Testis (tissue), 3 donors: Measurements from ENCODE around the gene RAX2. TPM values are rescaled to one million over a fixed set of nuclear protein-coding genes. Genes with fewer than 3 reads are reported as not detected.

ENCODE experiments used
- DNase-seq: peaks from one replicate; pipeline ENCODE4 v3.0.0-alpha.2; 2019
- H3K27ac ChIP-seq, 2 donors: fragments of 200-600 bp; sonication (generic); one replicate each; pipeline ENCODE4 v1.5.1; 2019
- H3K27me3 ChIP-seq: fragments of 200-600 bp; sonication (generic); one replicate; pipeline ENCODE4 v1.5.1; 2019
- H3K36me3 ChIP-seq: fragments of 200-600 bp; sonication (generic); one replicate; pipeline ENCODE4 v1.5.1; 2017; ENCODE audit warnings: low read depth; ENCODE audit errors: missing control alignments
- H3K4me1 ChIP-seq: fragments of 200-600 bp; sonication (generic); one replicate; pipeline ENCODE4 v1.5.1; 2019
- H3K4me3 ChIP-seq, 2 donors: fragments of 200-600 bp; sonication (generic); one replicate each; pipeline ENCODE4 v1.5.1; 2017 to 2019
- H3K9me3 ChIP-seq: fragments of 200-600 bp; sonication (generic); one replicate; pipeline ENCODE4 v1.5.1; 2017
- CTCF ChIP-seq, 3 experiments: fragments of 450-650 bp in 2 of 3; fragments of 200-600 bp in 1 of 3; sonication (generic) in 1 of 3; IDR thresholded peaks; one replicate each; pipeline ENCODE4 v1.5.1; 2016 to 2019; ENCODE audit warnings: antibody characterized with exemption in 3 of 3, mild to moderate bottlenecking in 2 of 3, moderate library complexity in 1 of 3
- POLR2A ChIP-seq: fragments of 450-650 bp; IDR thresholded peaks from one replicate; pipeline ENCODE4 v1.6.1; 2017; ENCODE audit warnings: antibody characterized with exemption, mild to moderate bottlenecking, moderate library complexity
- WGBS, 2 donors: methylation state at CpG; one replicate each; pipeline ENCODE4 v1.1.5; 2018; 5-methylcytosine and 5-hydroxymethylcytosine counted together
- intact Hi-C: fragments of 100-400 bp; cut with DNase I; formaldehyde crosslinking; loops from one replicate; pipeline ENCODE4 v1.15.1; 2023; ENCODE audit warnings: low total_unique reads
- polyA plus RNA-seq: library from polyadenylated mRNA; stranded (reverse); fragments of 350-450 nt; fragmentation: Illumina TruSeq; extraction: RNeasy Lipid Tissue Mini Kit (QIAGEN cat#74804); gene quantifications from one replicate; pipeline ENCODE4 v1.2.3, GENCODE V29; 2014; ENCODE audit warnings: low read depth, low replicate concordance; ENCODE audit not compliant: insufficient read depth
- total RNA-seq, 2 donors: library from RNA; depleted of rRNA; stranded (reverse); fragments of >200 nt; gene quantifications; one replicate each; pipeline ENCODE4 v1.2.3, GENCODE V29; 2016

The RAX2 gene
- total and polyA plus RNA-seq, 3 donors from 2014 or later: 0.24 TPM; not detected in 2

GRCh38 chr19:3810708-3811355 is 38.8 kb upstream of the RAX2 start:
- TF ChIP-seq POLR2A: no peak
- TF ChIP-seq CTCF (IDR thresholded peaks at IDR 0.05): no peak
- intact Hi-C loops: no loop called here
- no peak overlapping the region for H3K27ac ChIP-seq
- H3K4me1 ChIP-seq: no peaks in the 10 kb centered on the region
- H3K36me3 ChIP-seq: no peaks in the 10 kb centered on the region
- H3K4me3 ChIP-seq: no peak overlapping the region
- no peak for DNase-seq
- H3K9me3 ChIP-seq: no peaks in the 10 kb centered on the region
- H3K27me3 ChIP-seq: no peaks in the 10 kb centered on the region
- 75 to 82% methylated on average over 18 to 29 of the region's 38 CpGs for WGBS, 2 donors

GRCh38 chr19:3809881-3810707 is 38.1 kb upstream of the RAX2 start:
- H3K4me3 ChIP-seq: no peak overlapping the region
- 76 to 87% methylated on average over 15 to 26 of the region's 26 CpGs for WGBS, 2 donors
- no peak for DNase-seq
- H3K27ac ChIP-seq: no peak overlapping the region
- H3K36me3 ChIP-seq: no peaks in the 10 kb centered on the region
- TF ChIP-seq POLR2A (no peak), CTCF (IDR thresholded peaks at IDR 0.05) (no peak)
- no peaks in the 10 kb centered on the region for H3K4me1 ChIP-seq
- H3K27me3 ChIP-seq: no peaks in the 10 kb centered on the region
- H3K9me3 ChIP-seq: no peaks in the 10 kb centered on the region
- intact Hi-C loops: no loop called here

GRCh38 chr19:3808420-3809143 is 36.6 kb upstream of the RAX2 start:
- TF ChIP-seq CTCF (IDR thresholded peaks at IDR 0.05): no peak
- TF ChIP-seq POLR2A: no peak
- 83 to 86% methylated on average over 8 to 33 of the region's 33 CpGs for WGBS, 2 donors
- intact Hi-C loops: no loop called here
- H3K27me3 ChIP-seq: no peaks in the 10 kb centered on the region
- no peak overlapping the region for H3K27ac ChIP-seq
- no peak for DNase-seq
- no peaks in the 10 kb centered on the region for H3K36me3 ChIP-seq
- no peak overlapping the region for H3K4me3 ChIP-seq
- H3K9me3 ChIP-seq: no peaks in the 10 kb centered on the region
- no peaks in the 10 kb centered on the region for H3K4me1 ChIP-seq

GRCh38 chr19:3807574-3808354 is 35.7 kb upstream of the RAX2 start:
- TF ChIP-seq CTCF (IDR thresholded peaks at IDR 0.05) (no peak), POLR2A (no peak)
- Histone ChIP-seq H3K9me3 (no peaks in the 10 kb centered on the region), H3K4me1 (no peaks in the 10 kb centered on the region), H3K27me3 (no peaks in the 10 kb centered on the region), H3K4me3 (no peak overlapping the region), H3K27ac (no peak overlapping the region), H3K36me3 (no peaks in the 10 kb centered on the region)
- DNase-seq: no peak
- intact Hi-C loops: no loop called here
- WGBS, 2 donors: 81 to 91% methylated on average over 23 to 35 of the region's 35 CpGs
